ENCODE data around the gene AOPEP.
"Not testable (repeated sequence)": the region's sequence is repeated elsewhere in the genome, so short reads cannot be mapped to it uniquely, and the experiment has no call there.

AOPEP gene

DNA sequence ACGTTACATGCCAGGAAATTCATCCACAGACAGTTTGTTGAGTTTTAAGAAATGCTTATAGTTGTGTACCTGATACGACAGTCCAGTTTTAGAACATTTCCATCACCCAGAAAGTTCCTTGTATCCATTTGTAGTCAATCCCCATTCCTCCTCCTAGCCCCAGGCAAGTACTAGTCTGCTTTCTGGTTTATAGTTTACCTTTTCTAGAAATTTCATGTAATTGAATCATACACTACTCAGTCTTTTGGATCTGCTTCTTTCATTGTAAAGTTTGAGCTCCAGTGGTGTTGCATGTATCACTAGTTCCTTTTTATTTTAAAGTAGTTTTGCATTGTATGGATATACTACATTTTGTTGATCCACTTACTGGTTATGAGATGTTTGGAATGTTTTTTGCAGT lies 291.2 kb downstream of the AOPEP start:
- Histone ChIP-seq H2AFZ (no peak overlapping the region), H3K9me3 (ENCODE audit: control insufficient read depth, low read length) (no peaks in the 10 kb centered on the region), H3K36me3 (ENCODE audit: control insufficient read depth, insufficient read depth, low read length) (no peaks in the 10 kb centered on the region), H3K9ac (no peak overlapping the region), H3K4me2 (ENCODE audit: low read length) (no peak overlapping the region), H3K27ac (peak overlapping the region; percentile 49), H3K4me1 (peaks cover 17% of the 10 kb centered on the region), H3K79me2 (peaks cover 49% of the 10 kb centered on the region), H3K4me3 (ENCODE audit: low read depth, low read length) (peak overlapping the region; percentile 3), H3K27me3 (ENCODE audit: control insufficient read depth, insufficient read depth, low read length) (no peaks in the 10 kb centered on the region)
- no peak for TF ChIP-seq CTCF (IDR thresholded peaks at IDR 0.05)

- Histone ChIP-seq H3K4me2 (ENCODE audit: low read length) (peak overlapping the region; percentile 52), H3K36me3 (ENCODE audit: control insufficient read depth, insufficient read depth, low read length) (no peaks in the 10 kb centered on the region), H3K9me3 (ENCODE audit: control insufficient read depth, low read length) (no peaks in the 10 kb centered on the region), H3K9ac (no peak overlapping the region), H3K79me2 (peaks cover 49% of the 10 kb centered on the region), H3K4me1 (peaks cover 17% of the 10 kb centered on the region), H3K27me3 (ENCODE audit: control insufficient read depth, insufficient read depth, low read length) (no peaks in the 10 kb centered on the region), H3K4me3 (ENCODE audit: low read depth, low read length) (peak overlapping the region; percentile 18), H3K27ac (peak overlapping the region; percentile 49), H2AFZ (no peak overlapping the region)
- no peak for TF ChIP-seq CTCF (IDR thresholded peaks at IDR 0.05)
These were observed 291.8 kb downstream of the AOPEP start for GRCh38 chr9:95018099-95018936.

DNA sequence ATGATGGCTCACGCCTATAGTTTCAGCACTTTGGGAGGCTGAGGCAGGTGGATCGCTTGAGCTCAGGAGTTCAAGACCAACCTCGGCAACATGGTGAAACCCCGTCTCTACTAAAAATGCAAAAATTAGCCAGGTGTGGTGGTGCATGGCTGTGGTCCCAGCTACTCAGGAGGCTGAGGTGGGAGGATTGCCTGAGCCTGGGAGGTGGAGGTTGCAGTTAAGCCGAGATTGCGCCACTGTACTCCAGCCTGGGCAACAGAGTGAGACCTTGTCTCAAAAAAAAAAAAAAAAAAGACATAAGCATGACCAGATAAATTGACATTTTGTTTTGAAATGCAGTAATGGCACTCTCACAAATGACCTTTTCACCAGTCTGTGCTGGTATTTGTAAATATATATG lies 294.1 kb downstream of the AOPEP start:
- H3K4me3 ChIP-seq (ENCODE audit: low read depth, low read length); H3K36me3 ChIP-seq (ENCODE audit: control insufficient read depth, insufficient read depth, low read length); H3K4me2 ChIP-seq (ENCODE audit: low read length); H3K27me3 ChIP-seq (ENCODE audit: control insufficient read depth, insufficient read depth, low read length); H3K9ac ChIP-seq; H2AFZ ChIP-seq; H3K9me3 ChIP-seq (ENCODE audit: control insufficient read depth, low read length): not testable (repeated sequence)
- peaks cover 41% of the 10 kb centered on the region for H3K79me2 ChIP-seq
- peaks cover 26% of the 10 kb centered on the region for H3K4me1 ChIP-seq
- H3K27ac ChIP-seq: peak overlapping the region; percentile 83

GRCh38 chr9:95021166-95021886 lies 294.8 kb downstream of the AOPEP start:
- H3K79me2 ChIP-seq: peaks cover 38% of the 10 kb centered on the region
- no peaks in the 10 kb centered on the region for H3K36me3 ChIP-seq (ENCODE audit: control insufficient read depth, insufficient read depth, low read length)
- H3K4me1 ChIP-seq: peaks cover 29% of the 10 kb centered on the region
- H3K9ac ChIP-seq: no peak overlapping the region
- H3K27me3 ChIP-seq (ENCODE audit: control insufficient read depth, insufficient read depth, low read length): no peaks in the 10 kb centered on the region
- no peak overlapping the region for H3K4me3 ChIP-seq (ENCODE audit: low read depth, low read length)
- no peaks in the 10 kb centered on the region for H3K9me3 ChIP-seq (ENCODE audit: control insufficient read depth, low read length)
- no peak for TF ChIP-seq CTCF (IDR thresholded peaks at IDR 0.05)
- H3K27ac ChIP-seq: peak overlapping the region; percentile 83
- H3K4me2 ChIP-seq (ENCODE audit: low read length): peak overlapping the region; percentile 38
- no peak overlapping the region for H2AFZ ChIP-seq

- Histone ChIP-seq H2AFZ (no peak overlapping the region), H3K79me2 (peaks cover 30% of the 10 kb centered on the region), H3K9me3 (ENCODE audit: control insufficient read depth, low read length) (no peaks in the 10 kb centered on the region), H3K27me3 (ENCODE audit: control insufficient read depth, insufficient read depth, low read length) (no peaks in the 10 kb centered on the region), H3K9ac (no peak overlapping the region), H3K27ac (peak overlapping the region; percentile 83), H3K4me3 (ENCODE audit: low read depth, low read length) (peak overlapping the region; percentile 25), H3K4me2 (ENCODE audit: low read length) (peak overlapping the region; percentile 62), H3K36me3 (ENCODE audit: control insufficient read depth, insufficient read depth, low read length) (no peaks in the 10 kb centered on the region), H3K4me1 (peaks cover 29% of the 10 kb centered on the region)
- TF ChIP-seq CTCF (IDR thresholded peaks at IDR 0.05): no peak
These were observed 296.2 kb downstream of the AOPEP start for GRCh38 chr9:95022657-95023056.
